Vagina (tissue), 2 donors: ENCODE measurements around the gene SUN1. TPM values are rescaled to one million over a fixed set of nuclear protein-coding genes. Genes with fewer than 3 reads are reported as not detected.

ENCODE experiments used
- DNase-seq, 2 donors: peaks; one replicate each; pipeline ENCODE4 v3.0.0-alpha.2; 2017; ENCODE audit errors: extremely low spot score in 2 of 2
- H3K27ac ChIP-seq: fragments of 200-600 bp; sonication (generic); one replicate; pipeline ENCODE4 v1.5.1; 2019
- H3K27me3 ChIP-seq: fragments of 200-600 bp; sonication (generic); one replicate; pipeline ENCODE4 v1.5.1; 2019
- H3K36me3 ChIP-seq, 2 donors: fragments of 200-600 bp; sonication (generic); one replicate each; pipeline ENCODE4 v1.5.1; 2017 to 2019
- H3K4me1 ChIP-seq: fragments of 200-600 bp; sonication (generic); one replicate; pipeline ENCODE4 v1.5.1; 2019
- H3K4me3 ChIP-seq, 2 donors: fragments of 200-600 bp; sonication (generic); 1 replicate in 1 of 2; 2 replicates in 1 of 2; pipeline ENCODE4 v1.5.1; 2016 to 2019
- H3K9me3 ChIP-seq: fragments of 200-600 bp; sonication (generic); one replicate; pipeline ENCODE4 v1.5.1; 2019
- CTCF ChIP-seq, 3 experiments: fragments of 450-650 bp in 2 of 3; fragments of 200-600 bp in 1 of 3; sonication (generic) in 1 of 3; IDR thresholded peaks; one replicate each; pipeline ENCODE4 v1.5.1; 2017 to 2019; ENCODE audit warnings: antibody characterized with exemption in 3 of 3, mild to moderate bottlenecking in 2 of 3, moderate library complexity in 2 of 3
- POLR2A ChIP-seq, 2 donors: fragments of 450-650 bp; IDR thresholded peaks; one replicate each; pipeline ENCODE4 v1.6.1; 2017; ENCODE audit warnings: antibody characterized with exemption in 2 of 2, mild to moderate bottlenecking in 2 of 2, moderate library complexity in 2 of 2
- POLR2AphosphoS5 ChIP-seq, 2 donors: sonication (generic); formaldehyde crosslinking; IDR thresholded peaks; one replicate each; pipeline ENCODE4 v1.9.0; 2017; ENCODE audit warnings: antibody characterized with exemption in 2 of 2, mild to moderate bottlenecking in 2 of 2, low read depth in 1 of 2; ENCODE audit not compliant: insufficient read depth in 1 of 2
- intact Hi-C: fragments of 100-400 bp; cut with DNase I; formaldehyde crosslinking; loops from one replicate; pipeline ENCODE4 v1.15.1; 2023
- total RNA-seq: library from RNA; depleted of rRNA; stranded (reverse); fragments of >200 nt; gene quantifications from one replicate; pipeline ENCODE4 v1.2.3, GENCODE V29; 2016

The SUN1 gene
- total RNA-seq, 1 donor from 2014 or later = 170 TPM

GRCh38 chr7:911791-912480, 79.7 kb downstream of the SUN1 start:
- no peak overlapping the region for H3K27ac ChIP-seq
- no peaks in the 10 kb centered on the region for H3K36me3 ChIP-seq
- H3K9me3 ChIP-seq = no peaks in the 10 kb centered on the region
- H3K27me3 ChIP-seq = no peaks in the 10 kb centered on the region
- no peak overlapping the region for H3K4me3 ChIP-seq
- DNase-seq = no peak
- H3K4me1 ChIP-seq = peaks cover 24% of the 10 kb centered on the region
- TF ChIP-seq CTCF (IDR thresholded peaks at IDR 0.05) (no peak), POLR2AphosphoS5 (IDR thresholded peaks at IDR 0.05; ENCODE audit: insufficient read depth in 1 of 2, low read depth in 1 of 2) (no peak)
- intact Hi-C loops = no loop called here

GRCh38 chr7:913736-914520, 81.7 kb downstream of the SUN1 start:
- Histone ChIP-seq H3K4me1 (peaks cover 18% of the 10 kb centered on the region), H3K27ac (no peak overlapping the region), H3K27me3 (no peaks in the 10 kb centered on the region), H3K4me3 (no peak overlapping the region), H3K9me3 (no peaks in the 10 kb centered on the region), H3K36me3 (no peaks in the 10 kb centered on the region)
- TF ChIP-seq POLR2A (IDR thresholded peaks at IDR 0.05) = no peak
- no peak for TF ChIP-seq CTCF (IDR thresholded peaks at IDR 0.05)
- no peak for TF ChIP-seq POLR2AphosphoS5 (IDR thresholded peaks at IDR 0.05; ENCODE audit: insufficient read depth in 1 of 2, low read depth in 1 of 2)
- intact Hi-C loops = no loop called here
- no peak for DNase-seq

GRCh38 chr7:914521-915194, 82.4 kb downstream of the SUN1 start:
- Histone ChIP-seq H3K27ac (no peak overlapping the region), H3K4me1 (peaks cover 16% of the 10 kb centered on the region), H3K27me3 (no peaks in the 10 kb centered on the region), H3K9me3 (no peaks in the 10 kb centered on the region), H3K4me3 (no peak overlapping the region), H3K36me3 (no peaks in the 10 kb centered on the region)
- intact Hi-C loops = no loop called here
- DNase-seq = no peak
- TF ChIP-seq POLR2A (IDR thresholded peaks at IDR 0.05) = no peak
- no peak for TF ChIP-seq POLR2AphosphoS5 (IDR thresholded peaks at IDR 0.05; ENCODE audit: insufficient read depth in 1 of 2, low read depth in 1 of 2)
- TF ChIP-seq CTCF (IDR thresholded peaks at IDR 0.05) = no peak

- H3K9me3 ChIP-seq = no peaks in the 10 kb centered on the region
- peaks cover 16% of the 10 kb centered on the region for H3K4me1 ChIP-seq
- DNase-seq = no peak
- TF ChIP-seq POLR2A (IDR thresholded peaks at IDR 0.05) (no peak), POLR2AphosphoS5 (IDR thresholded peaks at IDR 0.05; ENCODE audit: insufficient read depth in 1 of 2, low read depth in 1 of 2) (no peak), CTCF (IDR thresholded peaks at IDR 0.05) (no peak)
- H3K36me3 ChIP-seq = no peaks in the 10 kb centered on the region
- H3K27ac ChIP-seq = no peak overlapping the region
- H3K4me3 ChIP-seq = no peak overlapping the region
- intact Hi-C loops = no loop called here
- no peaks in the 10 kb centered on the region for H3K27me3 ChIP-seq
Measured at GRCh38 chr7:915291-916218, 83.3 kb downstream of the SUN1 start.
